Spleen (tissue), 11 donors: Measurements from ENCODE around the gene TMEM163. TPM values are rescaled to one million over a fixed set of nuclear protein-coding genes. Genes with fewer than 3 reads are reported as not detected.
"Not testable (repeated sequence)": the region's sequence is repeated elsewhere in the genome, so short reads cannot be mapped to it uniquely, and the experiment has no call there.

ENCODE experiments used
- DNase-seq: peaks from one replicate; pipeline ENCODE4 v3.0.0-alpha.2; 2020
- H3K27ac ChIP-seq, 8 donors: fragments of 200-600 bp; sonication (generic) in 7 of 8; 1 replicate in 4 of 8; 2 replicates in 4 of 8; pipeline versions ENCODE4 v1.5.0 to v1.8.0; 2016 to 2021; ENCODE audit warnings: inconsistent platforms in 4 of 8, mild to moderate bottlenecking in 4 of 8, moderate library complexity in 1 of 8
- H3K27me3 ChIP-seq, 7 donors: fragments of 200-600 bp; sonication (generic) in 6 of 7; replicated peaks in 1 of 7; 1 replicate in 4 of 7; 2 replicates in 3 of 7; pipeline versions ENCODE4 v1.5.0 to v1.8.0; 2016 to 2021; ENCODE audit warnings: inconsistent platforms in 3 of 7, mild to moderate bottlenecking in 1 of 7
- H3K36me3 ChIP-seq, 6 donors: fragments of 200-600 bp; sonication (generic) in 5 of 6; 1 replicate in 4 of 6; 2 replicates in 2 of 6; pipeline versions ENCODE4 v1.5.0 to v1.8.0; 2016 to 2021; ENCODE audit warnings: inconsistent platforms in 2 of 6
- H3K4me1 ChIP-seq, 6 donors: fragments of 200-600 bp; sonication (generic) in 5 of 6; 1 replicate in 3 of 6; 2 replicates in 3 of 6; pipeline versions ENCODE4 v1.5.0 to v1.8.0; 2016 to 2021; ENCODE audit warnings: inconsistent platforms in 3 of 6
- H3K4me3 ChIP-seq, 8 donors: fragments of 200-600 bp; sonication (generic) in 7 of 8; 1 replicate in 4 of 8; 2 replicates in 4 of 8; pipeline versions ENCODE4 v1.5.0 to v1.8.0; 2016 to 2021; ENCODE audit warnings: inconsistent platforms in 4 of 8, mild to moderate bottlenecking in 4 of 8, moderate library complexity in 2 of 8
- H3K9me3 ChIP-seq, 8 donors: fragments of 200-600 bp; sonication (generic) in 7 of 8; 1 replicate in 4 of 8; 2 replicates in 4 of 8; pipeline versions ENCODE4 v1.5.0 to v1.8.0; 2016 to 2021; ENCODE audit warnings: inconsistent platforms in 4 of 8
- POLR2A ChIP-seq, 3 donors: fragments of 450-650 bp; IDR thresholded peaks; one replicate each; pipeline ENCODE4 v1.5.1; 2017; ENCODE audit warnings: antibody characterized with exemption in 3 of 3, mild to moderate bottlenecking in 1 of 3
- POLR2AphosphoS5 ChIP-seq, 3 donors: sonication (generic); formaldehyde crosslinking; IDR thresholded peaks; one replicate each; pipeline ENCODE4 v1.5.1; 2017; ENCODE audit warnings: antibody characterized with exemption in 3 of 3
- WGBS, 5 donors: extraction: QIAGEN DNeasy Blood & Tissue Kit in 3 of 5; methylation state at CpG; one replicate each; pipeline versions ENCODE4 v1.1.5 to v1.1.7; 2013 to 2018; 5-methylcytosine and 5-hydroxymethylcytosine counted together
- intact Hi-C: fragments of 100-400 bp; cut with DNase I; formaldehyde crosslinking; loops from one replicate; pipeline ENCODE4 v1.15.0; 2023; ENCODE audit warnings: low total_unique reads
- polyA plus RNA-seq, 3 donors: library from polyadenylated mRNA; stranded (reverse); fragments of 200-250 nt; gene quantifications; one replicate each; pipeline ENCODE4 v1.2.1, GENCODE V29; 2013
- total RNA-seq, 7 donors: library from RNA; depleted of rRNA in 3 of 7; stranded (reverse); fragments of >200 nt in 3 of 7; fragmentation: NEBNext Ultra II Directional in 4 of 7; extraction: Animal tissue kit (Norgen Biotek cat#: 25700) in 4 of 7; gene quantifications; one replicate each; pipeline versions ENCODE4 v1.1.0 to v1.2.1, GENCODE V29; 2016 to 2021
- TF ChIP-seq, protein P1 (sequence below), 11 experiments: fragments of 200-600 bp in 7 of 11; fragments of 450-650 bp in 4 of 11; sonication (generic) in 4 of 11; IDR thresholded peaks in 8 of 11; conservative IDR thresholded peaks in 3 of 11; 1 replicate in 7 of 11; 2 replicates in 4 of 11; pipeline versions ENCODE4 v1.4.0 to v1.8.0; 2016 to 2021; ENCODE audit warnings: antibody characterized with exemption in 11 of 11, inconsistent platforms in 4 of 11, mild to moderate bottlenecking in 1 of 11
- donor health status: healthy with polysubstance abuse.
- donor health status: DM: no; HTN: no; CAD: no; lungs with moderate emphysema.
- donor health status: DM: no; HTN: no; CAD: no.
- donor health status: Bipolar disorder and iron deficiency.
- donor health status: healthy.
- donor health status: DM: no; HTN: no; CAD: no.
- donor health status: DM: yes; HTN: yes; CAD: no.

The TMEM163 gene
- total and polyA plus RNA-seq, 10 donors, result 2.4 to 12.5 (median 3.7) TPM

DNA sequence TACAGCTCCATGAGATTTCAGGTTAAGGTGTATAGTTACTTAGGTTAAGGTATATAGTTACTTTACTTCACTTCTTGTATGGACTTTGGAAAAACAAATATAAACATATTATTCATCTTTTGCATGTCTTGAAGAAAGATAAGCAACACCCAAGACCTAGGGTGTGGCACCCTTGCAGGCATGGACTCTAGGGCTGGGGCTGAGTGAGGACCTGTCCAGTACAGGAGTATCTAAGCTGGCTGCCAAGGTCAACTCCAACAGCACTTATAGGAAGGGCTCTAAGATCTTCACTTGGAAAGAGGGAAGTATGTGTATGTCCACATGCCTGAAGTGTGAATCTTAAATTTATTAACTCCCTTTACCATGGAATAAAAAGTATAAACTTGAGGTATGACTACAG lies 7.1 kb upstream of the TMEM163 start:
- TF ChIP-seq POLR2AphosphoS5 (IDR thresholded peaks at IDR 0.05) (no peak), POLR2A (IDR thresholded peaks at IDR 0.05) (no peak)
- TF ChIP-seq, protein P1, sequence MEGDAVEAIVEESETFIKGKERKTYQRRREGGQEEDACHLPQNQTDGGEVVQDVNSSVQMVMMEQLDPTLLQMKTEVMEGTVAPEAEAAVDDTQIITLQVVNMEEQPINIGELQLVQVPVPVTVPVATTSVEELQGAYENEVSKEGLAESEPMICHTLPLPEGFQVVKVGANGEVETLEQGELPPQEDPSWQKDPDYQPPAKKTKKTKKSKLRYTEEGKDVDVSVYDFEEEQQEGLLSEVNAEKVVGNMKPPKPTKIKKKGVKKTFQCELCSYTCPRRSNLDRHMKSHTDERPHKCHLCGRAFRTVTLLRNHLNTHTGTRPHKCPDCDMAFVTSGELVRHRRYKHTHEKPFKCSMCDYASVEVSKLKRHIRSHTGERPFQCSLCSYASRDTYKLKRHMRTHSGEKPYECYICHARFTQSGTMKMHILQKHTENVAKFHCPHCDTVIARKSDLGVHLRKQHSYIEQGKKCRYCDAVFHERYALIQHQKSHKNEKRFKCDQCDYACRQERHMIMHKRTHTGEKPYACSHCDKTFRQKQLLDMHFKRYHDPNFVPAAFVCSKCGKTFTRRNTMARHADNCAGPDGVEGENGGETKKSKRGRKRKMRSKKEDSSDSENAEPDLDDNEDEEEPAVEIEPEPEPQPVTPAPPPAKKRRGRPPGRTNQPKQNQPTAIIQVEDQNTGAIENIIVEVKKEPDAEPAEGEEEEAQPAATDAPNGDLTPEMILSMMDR (IDR thresholded peaks at IDR 0.05 in 8 of 11, conservative IDR thresholded peaks at IDR 0.05 in 3 of 11), result no peak
- no peak overlapping the region for H3K27ac ChIP-seq
- DNase-seq, result no peak
- intact Hi-C loops, result no loop called here
- H3K27me3 ChIP-seq, result peaks cover 0 to 12% (median 0%) of the 10 kb centered on the region in 7 donors
- no peaks in the 10 kb centered on the region for H3K4me1 ChIP-seq
- no peaks in the 10 kb centered on the region for H3K36me3 ChIP-seq
- H3K9me3 ChIP-seq, result no peaks in the 10 kb centered on the region
- no peak overlapping the region for H3K4me3 ChIP-seq

DNA sequence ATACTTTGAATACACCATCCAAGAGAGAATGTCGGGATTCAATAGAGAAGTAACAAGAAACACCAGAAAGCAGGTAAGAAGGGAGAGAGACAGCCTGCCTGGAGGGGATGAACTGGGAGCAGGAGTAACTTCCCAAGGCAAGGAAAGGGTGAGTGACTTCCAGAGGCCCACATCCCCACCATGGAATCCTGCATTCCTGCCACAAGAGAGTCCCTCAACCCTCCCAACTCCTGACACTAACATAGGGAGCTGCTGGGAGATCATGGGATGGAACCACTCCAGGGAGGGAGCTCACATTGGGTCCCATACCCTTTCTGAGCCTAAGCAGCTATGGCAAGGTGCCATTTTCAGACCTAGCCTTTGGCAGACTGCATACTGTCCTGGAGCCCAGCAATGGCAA lies 5.5 kb upstream of the TMEM163 start:
- H3K9me3 ChIP-seq, result no peaks in the 10 kb centered on the region
- no peak overlapping the region for H3K4me3 ChIP-seq
- H3K4me1 ChIP-seq, result peaks cover 0 to 4% (median 2%) of the 10 kb centered on the region in 6 donors
- 88 to 100% (median 95%) methylated on average over 1 of the region's 1 CpG for WGBS, 5 donors
- TF ChIP-seq POLR2AphosphoS5 (IDR thresholded peaks at IDR 0.05) (no peak), POLR2A (IDR thresholded peaks at IDR 0.05) (no peak)
- TF ChIP-seq, protein P1 (IDR thresholded peaks at IDR 0.05 in 8 of 11, conservative IDR thresholded peaks at IDR 0.05 in 3 of 11), result no peak
- no peak overlapping the region for H3K27ac ChIP-seq
- peaks cover 0 to 27% (median 6%) of the 10 kb centered on the region in 7 donors for H3K27me3 ChIP-seq
- no peak for DNase-seq
- no peaks in the 10 kb centered on the region for H3K36me3 ChIP-seq
- intact Hi-C loops, result no loop called here

DNA sequence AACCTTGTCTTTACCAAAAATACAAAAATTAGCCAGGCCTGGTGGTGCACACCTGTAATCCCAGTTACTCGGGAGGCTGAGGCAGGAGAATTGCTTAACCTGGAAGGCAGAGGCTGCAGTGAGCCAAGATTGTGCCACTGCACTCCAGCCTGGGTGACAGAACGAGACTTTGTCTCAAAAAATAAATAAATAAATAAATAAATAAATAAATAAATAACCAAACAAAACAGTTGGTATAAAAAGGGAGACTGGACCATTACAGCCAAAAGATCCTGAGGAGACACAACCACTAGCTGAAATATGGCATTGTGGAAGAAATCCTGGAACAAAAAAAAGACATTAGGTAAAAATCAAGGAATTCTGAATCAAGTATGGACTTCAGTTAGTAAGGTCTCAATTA lies 4.9 kb upstream of the TMEM163 start:
- H3K9me3 ChIP-seq, intact Hi-C loops, DNase-seq, H3K4me1 ChIP-seq, H3K4me3 ChIP-seq, H3K36me3 ChIP-seq, H3K27ac ChIP-seq: not testable (repeated sequence)
- H3K27me3 ChIP-seq, result peaks cover 0 to 33% (median 11%) of the 10 kb centered on the region in 7 donors
- 76 to 90% (median 80%) methylated on average over 2 of the region's 2 CpGs for WGBS, 5 donors

DNA sequence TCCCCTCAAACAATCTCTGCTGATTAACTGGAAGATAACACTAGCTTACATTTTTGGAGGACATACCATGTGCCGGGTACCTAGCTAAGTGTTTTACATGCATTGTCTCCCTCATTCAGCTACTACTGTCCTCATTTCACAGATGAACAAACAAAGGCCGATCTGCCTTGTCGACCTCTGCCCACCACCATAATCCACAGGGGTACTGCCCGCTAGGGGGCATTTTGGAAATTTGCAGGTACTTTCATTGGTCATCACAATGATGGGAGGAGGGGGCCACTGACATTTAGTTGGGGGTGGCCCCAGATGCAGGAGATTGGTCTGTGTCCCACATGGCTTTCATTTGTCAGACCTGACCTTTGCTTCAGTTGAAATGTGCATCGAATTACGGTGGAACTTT lies 3.9 kb upstream of the TMEM163 start:
- Histone ChIP-seq H3K27me3 (peaks cover 4 to 43% (median 21%) of the 10 kb centered on the region in 7 donors), H3K4me1 (peaks cover 5 to 16% (median 13%) of the 10 kb centered on the region in 6 donors), H3K9me3 (no peaks in the 10 kb centered on the region), H3K36me3 (no peaks in the 10 kb centered on the region), H3K4me3 (no peak overlapping the region), H3K27ac (no peak overlapping the region)
- TF ChIP-seq, protein P1 (IDR thresholded peaks at IDR 0.05 in 8 of 11, conservative IDR thresholded peaks at IDR 0.05 in 3 of 11), result no peak
- no peak for TF ChIP-seq POLR2AphosphoS5 (IDR thresholded peaks at IDR 0.05)
- DNase-seq, result no peak
- WGBS, 5 donors, result 76 to 89% (median 81%) methylated on average over 6 of the region's 6 CpGs
- intact Hi-C loops, result no loop called here

DNA sequence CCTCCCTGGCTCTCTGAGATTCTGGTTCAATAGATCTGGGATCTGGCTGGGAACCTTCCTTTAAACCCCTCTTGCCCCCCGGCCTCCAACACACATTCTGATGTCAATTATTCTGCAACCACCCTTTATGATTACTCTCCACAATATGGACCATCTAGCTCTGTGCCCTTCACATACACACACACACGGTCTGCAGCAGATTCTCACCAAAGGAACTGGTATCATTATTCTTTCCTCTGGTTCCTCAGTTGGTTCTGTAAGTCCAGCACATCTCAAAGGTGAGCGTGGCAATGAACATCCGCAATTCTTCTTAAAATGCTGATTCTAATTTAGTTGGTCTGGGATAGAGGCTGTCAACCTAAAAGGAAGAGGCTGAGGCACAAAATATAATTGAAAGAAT lies 2.8 kb upstream of the TMEM163 start:
- Histone ChIP-seq H3K4me1 (peaks cover 7 to 20% (median 16%) of the 10 kb centered on the region in 6 donors), H3K27me3 (peaks cover 4 to 55% (median 32%) of the 10 kb centered on the region in 7 donors), H3K9me3 (no peaks in the 10 kb centered on the region), H3K27ac (no peak overlapping the region), H3K4me3 (no peak overlapping the region), H3K36me3 (no peaks in the 10 kb centered on the region)
- WGBS, 5 donors, result 88 to 93% (median 91%) methylated on average over 4 of the region's 4 CpGs
- TF ChIP-seq POLR2AphosphoS5 (IDR thresholded peaks at IDR 0.05), result no peak
- TF ChIP-seq, protein P1 (IDR thresholded peaks at IDR 0.05 in 8 of 11, conservative IDR thresholded peaks at IDR 0.05 in 3 of 11), result no peak
- intact Hi-C loops, result no loop called here
- no peak for DNase-seq
